ENCODE results near the gene SPINK8. TPM values are rescaled to one million over a fixed set of nuclear protein-coding genes. Genes with fewer than 3 reads are reported as not detected.

SPINK8 gene
- total and polyA plus RNA-seq, 2 of the 8 experiments (the other 6 are each of a cell fraction or from before 2014, with no cell fraction given), result 0.29 TPM; not detected in 1

GRCh38 chr3:48318713-48319468 is 14.6 kb downstream of the SPINK8 start (continued):
- no peak for TF ChIP-seq GTF2F1 (IDR thresholded peaks at IDR 0.05; ENCODE audit: borderline replicate concordance, low read depth, low read length)
- no peak for TF ChIP-seq CEBPB (IDR thresholded peaks at IDR 0.05; ENCODE audit: low read depth, low read length)
- TF ChIP-seq JUND (IDR thresholded peaks at IDR 0.05; ENCODE audit: low read length), result no peak
- no peak for TF ChIP-seq NANOG (IDR thresholded peaks at IDR 0.05; ENCODE audit: insufficient read depth, low read depth, low read length, poor library complexity, severe bottlenecking)
- no peak for TF ChIP-seq CHD2 (IDR thresholded peaks at IDR 0.05; ENCODE audit: low read length)
- TF ChIP-seq KDM5A (IDR thresholded peaks at IDR 0.05; ENCODE audit: low read length), result no peak
- no peak for TF ChIP-seq TEAD4 (IDR thresholded peaks at IDR 0.05; ENCODE audit: low read depth, low read length)
- no peak for TF ChIP-seq RXRA (IDR thresholded peaks at IDR 0.05; ENCODE audit: insufficient read depth, low read depth, low read length)
- no peak for TF ChIP-seq SIRT6 (IDR thresholded peaks at IDR 0.05; ENCODE audit: low read length)
